Neural cell (in vitro differentiated cells): ENCODE results near the gene SMIM31. TPM values are rescaled to one million over a fixed set of nuclear protein-coding genes. Genes with fewer than 3 reads are reported as not detected.

ENCODE experiments used
- H2AFZ ChIP-seq: fragments of 200-600, 300-800 bp; sonication (generic), shearing (Covaris generic); 2 replicates; pipeline ENCODE4 v1.6.0; 2014; ENCODE audit warnings: low read depth, mild to moderate bottlenecking, antibody characterized with exemption, low read length, moderate library complexity
- H3F3A ChIP-seq: fragments of 200-600 bp; shearing (Covaris generic); 2 replicates; pipeline ENCODE4 v1.6.1; 2016; ENCODE audit warnings: mild to moderate bottlenecking, moderate library complexity, mixed read lengths, antibody characterized with exemption, low read length; ENCODE audit not compliant: insufficient read depth, poor library complexity, severe bottlenecking
- H3K27ac ChIP-seq: fragments of 200-600, 300-800 bp; sonication (generic), shearing (Covaris generic); 2 replicates; pipeline ENCODE4 v1.5.1; 2014; ENCODE audit warnings: mild to moderate bottlenecking, low read length, moderate library complexity
- H3K27me3 ChIP-seq: fragments of 300-800, 200-600 bp; sonication (generic), shearing (Covaris generic); 2 replicates; pipeline ENCODE4 v1.6.0; 2014; ENCODE audit warnings: mild to moderate bottlenecking, low read depth, low read length, moderate library complexity; ENCODE audit not compliant: insufficient read depth
- H3K36me3 ChIP-seq: fragments of 300-800, 200-600 bp; sonication (generic), shearing (Covaris generic); 2 replicates; pipeline ENCODE4 v1.5.1; 2014; ENCODE audit warnings: mild to moderate bottlenecking, antibody characterized with exemption, low read length, moderate library complexity; ENCODE audit not compliant: insufficient read depth
- H3K4me2 ChIP-seq: fragments of 300-800, 200-600 bp; sonication (generic), shearing (Covaris generic); 2 replicates; pipeline ENCODE4 v1.6.0; 2014; ENCODE audit warnings: mild to moderate bottlenecking, low read length
- H3K4me3 ChIP-seq: fragments of 300-800, 200-600 bp; sonication (generic), shearing (Covaris generic); 2 replicates; pipeline ENCODE4 v1.5.1; 2014; ENCODE audit warnings: mild to moderate bottlenecking, low read length, moderate library complexity
- H3K79me2 ChIP-seq: fragments of 200-600 bp; shearing (Covaris generic); replicated peaks from 2 replicates; pipeline ENCODE4 v1.6.0; 2014; ENCODE audit warnings: mild to moderate bottlenecking, low read length, moderate library complexity; ENCODE audit not compliant: insufficient read depth
- H3K9ac ChIP-seq: fragments of 300-800, 200-600 bp; sonication (generic), shearing (Covaris generic); 2 replicates; pipeline ENCODE4 v1.6.1; 2016; ENCODE audit warnings: mild to moderate bottlenecking, low read length, mixed read lengths
- H3K9me2 ChIP-seq: fragments of 200-600 bp; shearing (Covaris generic); 2 replicates; pipeline ENCODE4 v1.6.1; 2016; ENCODE audit warnings: mild to moderate bottlenecking, low read length, mixed read lengths; ENCODE audit not compliant: insufficient read depth
- H3K9me3 ChIP-seq: fragments of 200-600, 300-800 bp; sonication (generic), shearing (Covaris generic); 2 replicates; pipeline ENCODE4 v1.6.1; 2016; ENCODE audit warnings: mild to moderate bottlenecking, mixed run types, low read length, moderate library complexity, mixed read lengths
- H4K20me1 ChIP-seq: fragments of 200-600 bp; shearing (Covaris generic); 2 replicates; pipeline ENCODE4 v1.6.1; 2016; ENCODE audit warnings: mild to moderate bottlenecking, mixed run types; ENCODE audit not compliant: insufficient read depth
- EP300 ChIP-seq: fragments of 450-650 bp; conservative IDR thresholded peaks from 2 replicates; pipeline ENCODE4 v1.6.1; 2014; ENCODE audit warnings: antibody characterized with exemption, mild to moderate bottlenecking, moderate library complexity; ENCODE audit not compliant: poor library complexity, severe bottlenecking
- EZH2 ChIP-seq: fragments of 200-600, 300-800 bp; shearing (Covaris generic), sonication (generic); IDR thresholded peaks from 2 replicates; pipeline ENCODE4 v1.6.1; 2014; ENCODE audit warnings: antibody characterized with exemption, low read length, borderline replicate concordance, mild to moderate bottlenecking; ENCODE audit not compliant: insufficient read depth, poor library complexity, severe bottlenecking
- MXI1 ChIP-seq: fragments of 450-650 bp; conservative IDR thresholded peaks from 2 replicates; pipeline ENCODE4 v1.6.1; 2014; ENCODE audit warnings: antibody characterized with exemption, mild to moderate bottlenecking; ENCODE audit not compliant: poor library complexity, severe bottlenecking
- POLR2AphosphoS5 ChIP-seq: IDR thresholded peaks from 2 replicates; pipeline ENCODE4 v1.6.1; 2012
- RAD21 ChIP-seq: fragments of 450-650 bp; conservative IDR thresholded peaks from 2 replicates; pipeline ENCODE4 v1.6.1; 2014; ENCODE audit warnings: antibody characterized with exemption, mild to moderate bottlenecking, moderate library complexity
- SMC3 ChIP-seq: fragments of 450-650 bp; conservative IDR thresholded peaks from 2 replicates; pipeline ENCODE4 v1.6.1; 2014; ENCODE audit warnings: antibody characterized with exemption, mild to moderate bottlenecking, moderate library complexity; ENCODE audit not compliant: poor library complexity
- TAF1 ChIP-seq: IDR thresholded peaks from 2 replicates; pipeline ENCODE4 v1.6.1; 2012; ENCODE audit warnings: low read depth
- polyA plus RNA-seq: library from polyadenylated mRNA; depleted of rRNA; stranded (reverse); fragments of >200 nt; gene quantifications from 2 replicates; pipeline ENCODE4 v1.2.3, GENCODE V29; 2014
- TF ChIP-seq, protein P1 (sequence below): fragments of 450-650 bp; IDR thresholded peaks from 2 replicates; pipeline ENCODE4 v1.5.1; 2014; ENCODE audit warnings: antibody characterized with exemption, mild to moderate bottlenecking, moderate library complexity; ENCODE audit not compliant: poor library complexity, severe bottlenecking
- TF ChIP-seq, protein P2 (sequence below): IDR thresholded peaks from 2 replicates; pipeline ENCODE4 v1.6.1; 2012; ENCODE audit warnings: borderline replicate concordance

SMIM31 gene
- polyA plus RNA-seq, 1 donor from 2014 or later: not detected

DNA sequence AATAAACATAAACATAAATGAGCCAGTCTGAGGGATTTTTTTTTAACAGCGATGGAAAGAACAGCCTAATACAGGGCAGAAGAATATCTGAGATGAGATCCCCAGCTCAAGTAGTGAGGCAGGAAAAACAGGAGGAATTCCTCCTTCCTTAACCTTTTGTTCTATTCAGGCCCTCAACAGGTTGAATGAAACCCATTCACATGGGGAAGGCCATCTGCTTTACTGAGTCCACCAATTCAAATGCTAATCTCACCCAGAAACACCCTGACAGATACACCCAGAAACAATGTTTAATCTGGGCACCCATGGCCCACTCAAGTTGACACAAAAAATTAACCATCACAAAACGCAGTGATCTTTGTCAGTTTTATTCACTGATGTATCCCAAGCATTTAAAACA, 45.5 kb downstream of the SMIM31 start:
- Histone ChIP-seq H3K9me2 (no peaks in the 10 kb centered on the region), H3K27me3 (no peaks in the 10 kb centered on the region), H3K27ac (no peak overlapping the region), H3K79me2 (no peaks in the 10 kb centered on the region), H3K36me3 (no peaks in the 10 kb centered on the region), H4K20me1 (no peaks in the 10 kb centered on the region), H3K4me2 (no peak overlapping the region), H2AFZ (no peak overlapping the region), H3K9ac (no peak overlapping the region), H3K9me3 (no peaks in the 10 kb centered on the region), H3F3A (no peaks in the 10 kb centered on the region), H3K4me3 (no peak overlapping the region)
- no peak for TF ChIP-seq EZH2
- TF ChIP-seq MXI1: no peak
- no peak for TF ChIP-seq SMC3
- TF ChIP-seq TAF1: no peak
- TF ChIP-seq POLR2AphosphoS5: no peak
- TF ChIP-seq, protein P1, sequence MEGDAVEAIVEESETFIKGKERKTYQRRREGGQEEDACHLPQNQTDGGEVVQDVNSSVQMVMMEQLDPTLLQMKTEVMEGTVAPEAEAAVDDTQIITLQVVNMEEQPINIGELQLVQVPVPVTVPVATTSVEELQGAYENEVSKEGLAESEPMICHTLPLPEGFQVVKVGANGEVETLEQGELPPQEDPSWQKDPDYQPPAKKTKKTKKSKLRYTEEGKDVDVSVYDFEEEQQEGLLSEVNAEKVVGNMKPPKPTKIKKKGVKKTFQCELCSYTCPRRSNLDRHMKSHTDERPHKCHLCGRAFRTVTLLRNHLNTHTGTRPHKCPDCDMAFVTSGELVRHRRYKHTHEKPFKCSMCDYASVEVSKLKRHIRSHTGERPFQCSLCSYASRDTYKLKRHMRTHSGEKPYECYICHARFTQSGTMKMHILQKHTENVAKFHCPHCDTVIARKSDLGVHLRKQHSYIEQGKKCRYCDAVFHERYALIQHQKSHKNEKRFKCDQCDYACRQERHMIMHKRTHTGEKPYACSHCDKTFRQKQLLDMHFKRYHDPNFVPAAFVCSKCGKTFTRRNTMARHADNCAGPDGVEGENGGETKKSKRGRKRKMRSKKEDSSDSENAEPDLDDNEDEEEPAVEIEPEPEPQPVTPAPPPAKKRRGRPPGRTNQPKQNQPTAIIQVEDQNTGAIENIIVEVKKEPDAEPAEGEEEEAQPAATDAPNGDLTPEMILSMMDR: no peak
- TF ChIP-seq, protein P2, sequence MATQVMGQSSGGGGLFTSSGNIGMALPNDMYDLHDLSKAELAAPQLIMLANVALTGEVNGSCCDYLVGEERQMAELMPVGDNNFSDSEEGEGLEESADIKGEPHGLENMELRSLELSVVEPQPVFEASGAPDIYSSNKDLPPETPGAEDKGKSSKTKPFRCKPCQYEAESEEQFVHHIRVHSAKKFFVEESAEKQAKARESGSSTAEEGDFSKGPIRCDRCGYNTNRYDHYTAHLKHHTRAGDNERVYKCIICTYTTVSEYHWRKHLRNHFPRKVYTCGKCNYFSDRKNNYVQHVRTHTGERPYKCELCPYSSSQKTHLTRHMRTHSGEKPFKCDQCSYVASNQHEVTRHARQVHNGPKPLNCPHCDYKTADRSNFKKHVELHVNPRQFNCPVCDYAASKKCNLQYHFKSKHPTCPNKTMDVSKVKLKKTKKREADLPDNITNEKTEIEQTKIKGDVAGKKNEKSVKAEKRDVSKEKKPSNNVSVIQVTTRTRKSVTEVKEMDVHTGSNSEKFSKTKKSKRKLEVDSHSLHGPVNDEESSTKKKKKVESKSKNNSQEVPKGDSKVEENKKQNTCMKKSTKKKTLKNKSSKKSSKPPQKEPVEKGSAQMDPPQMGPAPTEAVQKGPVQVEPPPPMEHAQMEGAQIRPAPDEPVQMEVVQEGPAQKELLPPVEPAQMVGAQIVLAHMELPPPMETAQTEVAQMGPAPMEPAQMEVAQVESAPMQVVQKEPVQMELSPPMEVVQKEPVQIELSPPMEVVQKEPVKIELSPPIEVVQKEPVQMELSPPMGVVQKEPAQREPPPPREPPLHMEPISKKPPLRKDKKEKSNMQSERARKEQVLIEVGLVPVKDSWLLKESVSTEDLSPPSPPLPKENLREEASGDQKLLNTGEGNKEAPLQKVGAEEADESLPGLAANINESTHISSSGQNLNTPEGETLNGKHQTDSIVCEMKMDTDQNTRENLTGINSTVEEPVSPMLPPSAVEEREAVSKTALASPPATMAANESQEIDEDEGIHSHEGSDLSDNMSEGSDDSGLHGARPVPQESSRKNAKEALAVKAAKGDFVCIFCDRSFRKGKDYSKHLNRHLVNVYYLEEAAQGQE: no peak
- TF ChIP-seq EP300: no peak
- no peak for TF ChIP-seq RAD21

DNA sequence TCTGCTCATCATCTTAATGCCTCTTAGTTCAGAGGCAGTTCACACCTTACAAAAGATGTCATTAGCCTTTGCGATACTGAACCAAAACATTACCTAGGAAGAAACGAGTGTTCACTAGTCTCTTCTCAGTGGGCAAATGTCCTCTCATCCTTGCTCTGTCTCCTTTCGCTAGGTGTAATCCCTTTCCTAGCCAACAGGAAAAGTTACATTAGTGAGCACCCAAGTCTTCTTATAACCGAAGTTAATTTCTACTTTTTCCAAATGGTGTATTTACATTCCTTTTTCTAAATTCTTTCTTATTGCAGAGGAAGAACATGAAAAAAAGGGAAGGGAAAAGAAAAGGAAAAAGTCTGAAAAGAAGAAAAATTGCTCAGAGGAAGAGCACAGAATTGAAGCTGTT, 46.9 kb downstream of the SMIM31 start:
- no peaks in the 10 kb centered on the region for H4K20me1 ChIP-seq
- no peak overlapping the region for H3K4me2 ChIP-seq
- no peak overlapping the region for H3K27ac ChIP-seq
- no peaks in the 10 kb centered on the region for H3K36me3 ChIP-seq
- no peaks in the 10 kb centered on the region for H3F3A ChIP-seq
- no peak overlapping the region for H2AFZ ChIP-seq
- no peaks in the 10 kb centered on the region for H3K9me3 ChIP-seq
- H3K79me2 ChIP-seq: no peaks in the 10 kb centered on the region
- no peak overlapping the region for H3K9ac ChIP-seq
- H3K9me2 ChIP-seq: no peaks in the 10 kb centered on the region
- H3K27me3 ChIP-seq: no peaks in the 10 kb centered on the region
- TF ChIP-seq, protein P2: no peak
- no peak for TF ChIP-seq RAD21
- no peak for TF ChIP-seq EZH2
- TF ChIP-seq MXI1: no peak
- no peak for TF ChIP-seq EP300
- TF ChIP-seq, protein P1: no peak
- no peak for TF ChIP-seq SMC3
- TF ChIP-seq TAF1: no peak
- no peak overlapping the region for H3K4me3 ChIP-seq
